PC-3 (cell line): ENCODE results near the gene GALNT14. TPM values are rescaled to one million over a fixed set of nuclear protein-coding genes. Genes with fewer than 3 reads are reported as not detected.

Source experiments
- ATAC-seq: fragments of 200-7000 bp; cut with Tn5 transposase; 2 replicates; pipeline ENCODE4 v1.9.1; 2020; ENCODE audit warnings: mild to moderate bottlenecking, moderate library complexity
- BruUV-seq: library from RNA; stranded (reverse); fragments of 400-500 nt; replicated peaks from 2 replicates; lab custom pipeline; 2021; lab: Mats Ljungman, UMichigan
- CTCF ChIA-PET: fragments of 300-600 bp; sonication (Branson Sonifier 250); formaldehyde crosslinking; loops from one replicate; lab custom pipeline; 2022; ENCODE audit warnings: antibody characterized with exemption; lab: Charles Lee
- POLR2A ChIA-PET: fragments of 300-600 bp; sonication (Branson Sonifier 250); formaldehyde crosslinking; loops from one replicate; lab custom pipeline; 2022; ENCODE audit warnings: antibody characterized with exemption; ENCODE audit not compliant: unreplicated experiment; lab: Charles Lee
- DNase-seq: peaks from one replicate; pipeline ENCODE4 v3.0.0-alpha.2; 2015
- H2AFZ ChIP-seq: fragments of 300-600 bp; sonication (generic); 2 replicates; pipeline ENCODE4 v1.6.0; 2016; ENCODE audit warnings: antibody characterized with exemption, low read length
- H3F3A ChIP-seq: fragments of 300-600 bp; sonication (generic); one replicate; pipeline ENCODE4 v1.6.0; 2017; ENCODE audit warnings: antibody characterized with exemption, low read length, control low read depth, mild to moderate bottlenecking; ENCODE audit not compliant: unreplicated experiment
- H3K27ac ChIP-seq: fragments of 300-600 bp; sonication (generic); 2 replicates; pipeline ENCODE4 v1.5.1; 2016; ENCODE audit warnings: mild to moderate bottlenecking, low read length
- H3K27me3 ChIP-seq: fragments of 300-600 bp; sonication (generic); 2 replicates; pipeline ENCODE4 v1.6.1; 2016; ENCODE audit warnings: low read length, mixed read lengths
- H3K36me3 ChIP-seq: fragments of 300-600 bp; sonication (generic); 2 replicates; pipeline ENCODE4 v1.6.1; 2016; ENCODE audit warnings: low read depth, mixed run types, low read length, mixed read lengths
- H3K4me1 ChIP-seq: fragments of 300-600 bp; sonication (generic); 2 replicates; pipeline ENCODE4 v1.5.1; 2016; ENCODE audit warnings: low read length; ENCODE audit not compliant: insufficient read depth
- H3K4me2 ChIP-seq: fragments of 300-600 bp; sonication (generic); 2 replicates; pipeline ENCODE4 v1.6.0; 2016; ENCODE audit warnings: low read length
- H3K4me3 ChIP-seq: fragments of 300-600 bp; sonication (generic); 2 replicates; pipeline ENCODE4 v1.5.1; 2016; ENCODE audit warnings: mild to moderate bottlenecking, low read length, mixed read lengths
- H3K79me2 ChIP-seq: fragments of 300-600 bp; sonication (generic); 2 replicates; pipeline ENCODE4 v1.6.1; 2017; ENCODE audit warnings: low read length, mixed read lengths
- H3K9ac ChIP-seq: fragments of 300-600 bp; sonication (generic); 2 replicates; pipeline ENCODE4 v1.6.0; 2016; ENCODE audit warnings: mild to moderate bottlenecking, low read length
- H3K9me2 ChIP-seq: fragments of 300-600 bp; sonication (generic); replicated peaks from 2 replicates; pipeline ENCODE4 v1.6.1; 2016; ENCODE audit warnings: mixed run types, low read length, mixed read lengths
- H3K9me3 ChIP-seq: fragments of 300-600 bp; sonication (generic); 2 replicates; pipeline ENCODE4 v1.6.1; 2016; ENCODE audit warnings: low read length, mixed read lengths
- H4K20me1 ChIP-seq: fragments of 300-600 bp; sonication (generic); 2 replicates; pipeline ENCODE4 v1.6.1; 2016; ENCODE audit warnings: low read length, mixed read lengths
- CTCF ChIP-seq: fragments of 300-600 bp; sonication (generic); conservative IDR thresholded peaks from 2 replicates; pipeline ENCODE4 v1.5.1; 2017; ENCODE audit warnings: antibody characterized with exemption, low read depth, mild to moderate bottlenecking, low read length
- EZH2 ChIP-seq: fragments of 300-600 bp; sonication (generic); IDR thresholded peaks from one replicate; pipeline ENCODE4 v1.6.1; 2017; ENCODE audit warnings: antibody characterized with exemption, mild to moderate bottlenecking, low read length; ENCODE audit not compliant: unreplicated experiment
- EZH2phosphoT487 ChIP-seq: fragments of 300-600 bp; sonication (generic); IDR thresholded peaks from 2 replicates; pipeline ENCODE4 v1.6.1; 2018; ENCODE audit warnings: mild to moderate bottlenecking, antibody characterized with exemption, low read length, borderline replicate concordance
- intact Hi-C: fragments of 100-400 bp; cut with micrococcal nuclease; formaldehyde crosslinking; loops from 2 replicates; pipeline ENCODE4 v1.9.0; 2023
- total RNA-seq: library from RNA; depleted of rRNA; stranded (reverse); fragments of >200 nt; gene quantifications from 2 replicates; pipeline ENCODE4 v1.2.3, GENCODE V29; 2014

The GALNT14 gene
- total RNA-seq, 1 experiment from 2014 or later, result 10.2 TPM

GRCh38 chr2:30877833-30878232, 260.4 kb downstream of the GALNT14 start:
- intact Hi-C loops, result no loop called here
- CTCF ChIA-PET, result no interaction called here
- ATAC-seq, result no peak
- no TSS peak for BruUV-seq
- Histone ChIP-seq H3K79me2 (no peaks in the 10 kb centered on the region), H4K20me1 (no peaks in the 10 kb centered on the region), H3K27ac (no peak overlapping the region), H3K4me2 (no peak overlapping the region), H3K4me1 (no peaks in the 10 kb centered on the region), H3F3A (no peaks in the 10 kb centered on the region), H3K9ac (no peak overlapping the region), H3K9me3 (no peaks in the 10 kb centered on the region), H3K4me3 (no peak overlapping the region), H2AFZ (no peak overlapping the region), H3K9me2 (no peaks in the 10 kb centered on the region), H3K36me3 (no peaks in the 10 kb centered on the region), H3K27me3 (peaks cover 6% of the 10 kb centered on the region; the same call in 1 of the 2 replicates)
- DNase-seq, result no peak
- TF ChIP-seq EZH2phosphoT487 (no peak), EZH2 (no peak), CTCF (no peak)
- POLR2A ChIA-PET, result no interaction called here

GRCh38 chr2:30872797-30873196, 265.4 kb downstream of the GALNT14 start:
- no peak for DNase-seq
- H3K9ac ChIP-seq, result no peak overlapping the region
- POLR2A ChIA-PET, result no interaction called here
- BruUV-seq, result no TSS peak
- intact Hi-C loops, result no loop called here
- no peak overlapping the region for H3K4me3 ChIP-seq
- no peaks in the 10 kb centered on the region for H3K9me2 ChIP-seq
- TF ChIP-seq EZH2 (no peak), CTCF (no peak), EZH2phosphoT487 (no peak)
- no peak for ATAC-seq
- no peaks in the 10 kb centered on the region for H3F3A ChIP-seq
- no peaks in the 10 kb centered on the region for H3K36me3 ChIP-seq
- H3K27ac ChIP-seq, result no peak overlapping the region
- no peaks in the 10 kb centered on the region; the same call in 1 of the 2 replicates for H3K27me3 ChIP-seq
- no peaks in the 10 kb centered on the region for H3K9me3 ChIP-seq
- H2AFZ ChIP-seq, result no peak overlapping the region
- H3K4me1 ChIP-seq, result no peaks in the 10 kb centered on the region
- H3K4me2 ChIP-seq, result no peak overlapping the region
- H3K79me2 ChIP-seq, result no peaks in the 10 kb centered on the region
- no peaks in the 10 kb centered on the region for H4K20me1 ChIP-seq
- CTCF ChIA-PET, result no interaction called here

- no peaks in the 10 kb centered on the region for H3K9me3 ChIP-seq
- H3K4me3 ChIP-seq, result no peak overlapping the region
- DNase-seq, result no peak
- BruUV-seq, result no TSS peak
- no peak overlapping the region for H2AFZ ChIP-seq
- H3K4me1 ChIP-seq, result no peaks in the 10 kb centered on the region
- no peak overlapping the region for H3K4me2 ChIP-seq
- H3K9me2 ChIP-seq, result no peaks in the 10 kb centered on the region
- POLR2A ChIA-PET, result no interaction called here
- intact Hi-C loops, result no loop called here
- no peak for TF ChIP-seq CTCF
- TF ChIP-seq EZH2phosphoT487, result no peak
- TF ChIP-seq EZH2, result no peak
- H3K79me2 ChIP-seq, result no peaks in the 10 kb centered on the region
- H3K27ac ChIP-seq, result no peak overlapping the region
- no peaks in the 10 kb centered on the region for H3F3A ChIP-seq
- H4K20me1 ChIP-seq, result no peaks in the 10 kb centered on the region
- H3K27me3 ChIP-seq, result no peaks in the 10 kb centered on the region; the same call in 1 of the 2 replicates
- no peaks in the 10 kb centered on the region for H3K36me3 ChIP-seq
- H3K9ac ChIP-seq, result no peak overlapping the region
- CTCF ChIA-PET, result no interaction called here
- no peak for ATAC-seq
These were observed 266.1 kb downstream of the GALNT14 start for GRCh38 chr2:30871980-30872789.
